GM21825 (cell line): ENCODE data around the gene KCTD10.

Experiments
- ATAC-seq: cut with Tn5 transposase; IDR thresholded peaks from one replicate; pipeline ENCODE4 v1.9.1; 2021; ENCODE audit warnings: mild to moderate bottlenecking, moderate library complexity; ENCODE audit not compliant: unreplicated experiment

KCTD10 gene

DNA sequence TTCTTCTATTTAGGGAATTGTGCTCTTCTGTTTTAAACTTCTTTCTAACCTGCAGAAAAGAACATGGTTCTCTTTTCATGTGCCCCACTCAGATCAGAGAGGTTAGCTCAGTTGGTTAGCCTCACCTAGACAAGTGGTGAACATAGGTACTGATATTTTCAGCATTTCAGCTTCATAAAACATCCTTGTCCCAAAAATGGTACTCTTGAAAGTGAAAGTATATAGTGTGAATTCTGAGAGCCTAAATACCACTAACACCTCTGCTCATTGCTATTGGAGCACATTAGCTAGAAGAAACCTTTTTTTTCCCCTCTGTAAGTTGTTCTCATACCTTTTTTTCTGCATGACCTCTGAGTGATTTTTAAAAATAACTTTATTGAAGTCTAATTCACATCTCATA is 17.9 kb upstream of the KCTD10 start:
- no peak for ATAC-seq

DNA sequence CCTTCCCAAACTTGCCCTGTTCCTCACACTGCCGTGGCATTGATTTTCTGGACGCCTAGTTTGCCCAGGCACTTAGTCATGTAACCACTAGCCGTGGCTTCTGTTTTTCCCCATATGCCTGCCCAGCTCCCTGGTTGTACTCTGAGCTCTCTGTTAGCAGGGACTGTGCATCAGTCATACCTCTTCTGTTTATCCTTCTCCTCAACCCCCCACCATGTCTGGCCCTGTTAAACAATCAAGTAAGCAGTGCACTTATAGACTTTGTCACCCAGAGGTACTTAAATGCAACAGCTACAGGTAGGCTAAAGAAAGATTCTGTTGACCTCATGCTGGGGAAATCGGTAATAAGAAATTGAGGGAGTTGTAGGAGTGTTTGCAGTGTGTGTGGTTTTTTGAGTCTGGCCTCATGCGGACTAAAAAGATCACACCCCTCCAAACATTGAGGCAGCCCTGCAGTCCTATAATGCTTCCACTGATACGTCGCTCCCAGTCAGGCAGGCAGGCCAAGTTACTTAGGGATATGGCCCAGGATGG is 17.3 kb upstream of the KCTD10 start:
- no peak for ATAC-seq

- ATAC-seq = no peak
Measured at GRCh38 chr12:109493938-109494337, 16.8 kb upstream of the KCTD10 start.

DNA sequence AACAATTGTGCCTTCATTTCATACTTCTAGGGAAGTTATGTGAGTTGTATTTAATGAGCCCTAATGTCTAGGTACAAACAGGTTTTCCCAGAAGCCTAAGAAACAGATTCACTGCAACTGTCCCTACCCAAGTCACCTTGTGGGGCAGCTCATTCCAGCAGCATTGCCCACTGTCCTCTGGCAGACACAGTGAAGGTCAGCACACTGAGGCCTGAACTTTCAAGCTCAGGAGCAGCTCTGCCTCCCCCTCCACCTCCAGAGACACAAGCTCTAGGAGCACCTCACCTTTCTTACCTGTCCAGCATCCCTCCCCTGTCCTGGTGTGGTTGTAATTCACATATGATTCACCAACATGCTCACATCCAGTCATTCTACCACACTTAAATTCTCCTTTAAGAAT is 16.0 kb upstream of the KCTD10 start:
- ATAC-seq = no peak

DNA sequence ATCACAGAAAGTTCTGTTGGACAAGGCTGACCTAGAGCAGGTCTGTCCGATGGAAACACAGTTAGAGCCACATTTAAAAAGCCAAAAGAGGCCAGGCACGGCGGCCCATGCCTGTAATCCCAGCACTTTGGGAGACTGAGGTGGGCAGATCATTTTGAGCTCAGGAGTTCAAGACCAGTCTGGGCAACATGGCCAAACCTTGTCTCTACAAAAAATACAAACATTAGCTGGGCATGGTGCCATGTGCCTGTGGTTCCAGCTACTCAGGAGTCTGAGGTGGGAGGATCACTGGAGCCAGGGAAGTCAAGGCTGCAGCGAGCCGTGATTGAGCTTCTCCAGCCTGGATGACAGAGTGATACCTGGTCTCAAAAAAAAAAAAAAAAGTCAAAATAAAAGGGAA is 15.3 kb upstream of the KCTD10 start:
- no peak for ATAC-seq

DNA sequence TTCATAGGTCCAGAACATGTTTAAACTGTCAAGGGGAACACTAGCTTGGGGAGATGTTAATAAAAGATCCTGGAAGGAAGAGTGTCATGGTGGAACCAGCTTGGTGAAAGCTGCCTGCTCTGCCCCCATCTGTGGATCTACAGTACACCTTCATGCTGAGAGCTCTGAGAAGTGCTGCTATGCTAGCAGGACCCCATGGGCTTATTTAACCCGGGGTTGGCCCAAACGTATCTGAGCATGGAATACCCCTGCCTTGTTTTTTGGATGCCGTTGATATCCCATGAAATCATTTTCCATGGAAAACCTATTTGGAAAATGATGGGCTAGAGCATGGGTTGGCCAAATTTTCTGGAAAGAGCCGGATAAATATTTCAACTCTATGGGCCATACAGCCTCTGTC is 14.6 kb upstream of the KCTD10 start:
- ATAC-seq = no peak

- no peak for ATAC-seq
Measured at GRCh38 chr12:109489955-109490565, 13.0 kb upstream of the KCTD10 start.

- no peak for ATAC-seq
Measured at GRCh38 chr12:109489016-109489954, 12.2 kb upstream of the KCTD10 start.

DNA sequence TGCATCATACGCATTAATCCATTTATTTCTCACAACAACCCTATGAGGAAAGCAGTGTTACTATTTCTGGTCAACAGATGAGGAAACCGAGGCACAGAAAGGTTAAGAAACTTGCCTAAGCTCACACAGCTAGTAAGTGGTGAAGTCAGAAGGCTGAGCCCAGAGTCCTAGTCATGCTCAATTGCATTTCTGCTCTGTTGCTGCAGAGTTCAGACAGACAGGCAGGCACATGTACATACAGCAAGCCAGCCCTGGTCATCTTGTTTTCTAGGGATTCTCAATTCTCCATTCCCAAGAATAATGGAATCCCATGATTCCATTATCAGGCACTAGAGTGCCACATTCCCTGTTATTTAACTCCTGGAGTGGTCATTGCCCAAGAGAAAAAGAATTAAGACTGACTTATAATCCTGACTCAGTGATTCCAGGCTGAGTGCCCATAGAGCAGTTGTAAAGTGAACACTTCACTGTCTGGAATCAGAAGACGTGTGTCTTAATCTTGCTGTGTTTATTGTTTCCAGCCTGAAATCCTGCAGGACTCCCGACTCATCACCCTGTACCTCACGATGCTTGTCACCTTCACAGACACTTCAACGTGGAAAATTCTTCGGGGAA is 11.1 kb upstream of the KCTD10 start:
- ATAC-seq = no peak

DNA sequence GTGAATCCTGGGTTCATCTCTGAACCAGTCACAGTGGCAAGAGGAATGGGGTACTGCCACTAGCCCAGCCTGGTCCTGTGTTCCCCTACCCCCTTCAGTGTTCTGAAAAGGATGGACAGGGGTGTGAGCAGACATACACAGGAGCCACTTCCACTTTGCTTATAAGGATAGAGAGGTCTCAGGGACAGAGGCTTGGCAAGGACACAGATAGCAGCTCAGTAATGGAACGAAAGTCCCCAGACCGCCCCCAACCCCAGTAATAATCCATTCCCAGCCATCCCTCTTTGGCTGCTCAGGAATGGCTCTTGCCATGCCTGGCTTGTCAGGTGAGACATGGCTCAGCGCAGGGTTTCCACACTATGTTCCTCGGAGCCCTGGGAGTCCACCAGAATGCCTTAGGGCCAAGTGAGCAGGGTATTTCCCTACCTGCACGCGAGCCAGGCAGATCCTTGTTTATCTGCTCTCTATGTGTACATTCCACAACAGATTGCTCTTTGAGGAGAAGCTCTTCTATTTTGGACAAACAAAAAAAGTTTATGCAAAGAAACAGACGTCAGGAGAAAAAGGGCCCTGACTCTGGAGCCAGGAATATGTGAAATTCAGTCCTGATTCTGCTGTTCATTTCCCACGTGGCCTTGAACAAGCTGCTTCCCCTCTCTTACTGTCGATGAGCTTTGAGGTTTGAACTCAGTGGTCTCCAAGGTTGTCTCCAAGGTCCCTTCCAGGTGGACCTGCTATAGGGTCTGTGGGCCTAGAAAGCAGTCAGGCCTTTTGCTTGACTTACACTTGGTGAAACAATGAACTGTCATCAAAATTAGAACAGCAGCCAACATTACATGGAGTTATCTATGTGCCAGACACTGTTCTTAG is 10.3 kb upstream of the KCTD10 start:
- ATAC-seq = no peak

GRCh38 chr12:109485201-109485600 is 8.1 kb upstream of the KCTD10 start:
- no peak for ATAC-seq

GRCh38 chr12:109483346-109483745 is 6.2 kb upstream of the KCTD10 start:
- ATAC-seq = no peak

DNA sequence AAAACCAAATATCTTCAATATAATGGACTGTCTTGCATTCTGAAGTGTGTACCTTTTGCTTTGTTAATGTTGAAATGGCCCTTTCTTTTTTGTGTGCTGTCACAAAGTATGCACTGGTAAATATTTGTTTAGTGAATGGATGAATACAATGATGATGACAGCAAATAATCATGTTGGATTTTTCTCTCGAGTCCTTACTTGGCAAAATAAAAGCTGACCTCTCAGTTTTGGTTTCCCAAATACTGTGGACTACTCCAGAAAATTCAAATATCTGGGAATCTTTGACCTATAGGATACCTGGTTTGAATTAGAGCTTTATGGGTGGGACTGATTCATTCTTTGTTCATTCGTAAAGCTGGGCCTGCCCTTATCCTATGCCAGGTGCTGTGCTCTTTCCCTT is 5.8 kb upstream of the KCTD10 start:
- ATAC-seq = no peak

GRCh38 chr12:109482491-109482890 is 5.4 kb upstream of the KCTD10 start:
- ATAC-seq = no peak

DNA sequence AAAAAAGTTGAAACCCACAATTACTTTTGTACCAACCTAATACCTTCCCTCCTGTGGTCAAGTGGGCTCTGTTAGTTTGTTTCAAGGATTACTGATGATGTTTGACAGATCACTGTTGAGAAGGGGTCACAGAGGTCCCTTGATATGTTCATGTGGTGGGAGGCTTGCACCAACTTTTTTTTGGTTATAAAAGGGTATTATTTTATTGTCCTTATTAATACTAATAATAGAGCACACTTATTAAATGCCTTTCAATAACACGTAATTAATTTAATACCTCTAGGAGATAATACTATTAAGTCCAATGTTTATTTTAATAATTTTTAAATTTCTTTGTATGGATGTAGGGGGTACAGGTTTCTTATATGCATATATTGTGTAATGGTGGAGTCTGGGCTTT is 4.8 kb upstream of the KCTD10 start:
- ATAC-seq = no peak

DNA sequence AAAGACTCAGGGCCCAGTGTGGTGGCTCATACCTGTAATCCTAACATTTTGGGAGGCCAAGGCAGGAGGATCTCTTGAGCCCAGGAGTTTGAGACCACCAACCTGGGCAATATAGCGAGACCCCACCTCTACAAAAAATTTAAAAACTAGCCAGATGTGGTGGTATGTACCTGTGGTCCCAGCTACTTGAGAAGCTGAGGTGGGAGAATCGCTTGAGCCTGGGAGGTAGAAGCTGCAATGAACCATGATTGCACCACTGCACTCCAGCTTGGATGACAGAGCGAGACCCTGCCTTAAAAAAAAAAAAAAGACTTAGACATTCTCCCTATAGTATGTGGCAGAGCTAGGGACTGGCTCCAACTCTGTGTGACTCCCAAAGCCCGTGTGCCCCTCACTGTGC is 3.3 kb upstream of the KCTD10 start:
- no peak for ATAC-seq

- ATAC-seq = no peak
Measured at GRCh38 chr12:109479761-109480160, 2.7 kb upstream of the KCTD10 start.

- no peak for ATAC-seq
Measured at GRCh38 chr12:109477963-109478315, 839 bp upstream of the KCTD10 start.

- no peak for ATAC-seq
Measured at GRCh38 chr12:109476807-109477184, 304 bp downstream of the KCTD10 start.

GRCh38 chr12:109475993-109476806 is 900 bp downstream of the KCTD10 start:
- no peak for ATAC-seq
